CD14-positive monocyte (primary cell): ENCODE measurements around the gene P2RX5. TPM values are rescaled to one million over a fixed set of nuclear protein-coding genes. Genes with fewer than 3 reads are reported as not detected.

Experiments
- DNase-seq, 3 donors: peaks; one replicate each; pipeline ENCODE4 v3.0.0-alpha.2; 2011 to 2022
- H2AFZ ChIP-seq: 2 replicates; pipeline ENCODE4 v1.6.0; 2012; ENCODE audit warnings: mild to moderate bottlenecking, low read depth, low read length, inconsistent platforms; ENCODE audit not compliant: insufficient read depth, poor library complexity, severe bottlenecking
- H3K27ac ChIP-seq, 2 donors: 1 replicate in 1 of 2; 2 replicates in 1 of 2; pipeline ENCODE4 v1.5.1; 2012 to 2013; ENCODE audit warnings: low read length in 2 of 2, control low read depth in 1 of 2, inconsistent platforms in 1 of 2, low read depth in 1 of 2, mild to moderate bottlenecking in 1 of 2
- H3K27me3 ChIP-seq, 2 donors: one replicate each; pipeline versions ENCODE4 v1.6.0 to v1.6.1; 2011 to 2013; ENCODE audit warnings: low read length in 2 of 2; ENCODE audit not compliant: control insufficient read depth in 2 of 2, insufficient read depth in 2 of 2
- H3K36me3 ChIP-seq, 2 donors: replicated peaks in 1 of 2; 1 replicate in 1 of 2; 2 replicates in 1 of 2; pipeline versions ENCODE4 v1.5.1 to v1.6.1; 2012 to 2013; ENCODE audit warnings: low read length in 2 of 2, control low read depth in 1 of 2, inconsistent platforms in 1 of 2, mild to moderate bottlenecking in 1 of 2; ENCODE audit not compliant: insufficient read depth in 2 of 2, control insufficient read depth in 1 of 2
- H3K4me1 ChIP-seq, 2 donors: 1 replicate in 1 of 2; 2 replicates in 1 of 2; pipeline versions ENCODE4 v1.5.1 to v1.6.1; 2012 to 2013; ENCODE audit warnings: low read length in 2 of 2, control low read depth in 1 of 2, inconsistent platforms in 1 of 2, mild to moderate bottlenecking in 1 of 2, moderate library complexity in 1 of 2; ENCODE audit not compliant: insufficient read depth in 2 of 2, control insufficient read depth in 1 of 2
- H3K4me2 ChIP-seq: replicated peaks from 2 replicates; pipeline ENCODE3; 2012; ENCODE audit warnings: low read length, moderate library complexity, mild to moderate bottlenecking; ENCODE audit not compliant: poor library complexity, severe bottlenecking; ENCODE audit errors: extremely low read depth
- H3K4me3 ChIP-seq, 3 experiments: fragments of 200-600 bp in 1 of 3; sonication (generic) in 1 of 3; replicated peaks in 1 of 3; 1 replicate in 2 of 3; 2 replicates in 1 of 3; pipeline ENCODE4 v1.5.1; 2011 to 2013; ENCODE audit warnings: low read length in 3 of 3, mild to moderate bottlenecking in 3 of 3, control low read depth in 2 of 3, low read depth in 2 of 3, inconsistent platforms in 1 of 3, moderate library complexity in 1 of 3
- H3K79me2 ChIP-seq: 2 replicates; pipeline ENCODE4 v1.6.0; 2012; ENCODE audit warnings: mild to moderate bottlenecking, control low read depth, inconsistent platforms, low read length, moderate library complexity; ENCODE audit not compliant: insufficient read depth
- H3K9ac ChIP-seq: 2 replicates; pipeline ENCODE4 v1.6.0; 2017; ENCODE audit warnings: low read length, mild to moderate bottlenecking; ENCODE audit not compliant: insufficient read depth, poor library complexity, severe bottlenecking
- H3K9me3 ChIP-seq, 2 donors: replicated peaks in 1 of 2; 1 replicate in 1 of 2; 2 replicates in 1 of 2; pipeline versions ENCODE4 v1.5.1 to v1.6.1; 2012 to 2013; ENCODE audit warnings: low read length in 2 of 2, control low read depth in 1 of 2; ENCODE audit not compliant: control insufficient read depth in 1 of 2, insufficient read depth in 1 of 2
- H4K20me1 ChIP-seq: 2 replicates; pipeline ENCODE4 v1.6.0; 2012; ENCODE audit warnings: mild to moderate bottlenecking, low read length, control low read depth, moderate library complexity; ENCODE audit not compliant: insufficient read depth
- H3K27ac Mint-ChIP-seq, 7 donors: one replicate each; pipeline ENCODE4 v1.8.0; 2020; ENCODE audit warnings: mild to moderate bottlenecking in 7 of 7, mixed read lengths in 7 of 7, moderate library complexity in 6 of 7, inconsistent platforms in 2 of 7
- H3K27me3 Mint-ChIP-seq, 3 donors: one replicate each; pipeline ENCODE4 v1.8.0; 2021 to 2022; ENCODE audit warnings: low read depth in 3 of 3, mild to moderate bottlenecking in 3 of 3, mixed read lengths in 3 of 3, moderate library complexity in 3 of 3, inconsistent platforms in 1 of 3
- H3K36me3 Mint-ChIP-seq, 2 donors: one replicate each; pipeline ENCODE4 v1.8.0; 2020; ENCODE audit warnings: mixed read lengths in 2 of 2, inconsistent platforms in 1 of 2, mild to moderate bottlenecking in 1 of 2
- H3K4me1 Mint-ChIP-seq: one replicate; pipeline ENCODE4 v1.8.0; 2020; ENCODE audit warnings: mild to moderate bottlenecking, mixed read lengths
- H3K4me3 Mint-ChIP-seq, 2 donors: one replicate each; pipeline ENCODE4 v1.8.0; 2020; ENCODE audit warnings: mild to moderate bottlenecking in 2 of 2, mixed read lengths in 2 of 2, moderate library complexity in 1 of 2
- H3K9me3 Mint-ChIP-seq, 7 donors: one replicate each; pipeline ENCODE4 v1.8.0; 2020 to 2022; ENCODE audit warnings: mixed read lengths in 7 of 7, mild to moderate bottlenecking in 6 of 7, moderate library complexity in 6 of 7, inconsistent platforms in 2 of 7
- CTCF ChIP-seq: fragments of 200-600 bp; IDR thresholded peaks from one replicate; pipeline ENCODE4 v1.8.0; 2022; ENCODE audit warnings: antibody characterized with exemption, mild to moderate bottlenecking
- WGBS: methylation state at CpG from one replicate; pipeline ENCODE4 v1.1.5; 2013; ENCODE audit warnings: missing lambda C conversion rate; ENCODE audit not compliant: insufficient coverage; 5-methylcytosine and 5-hydroxymethylcytosine counted together
- intact Hi-C, 2 donors: fragments of 100-400 bp; cut with micrococcal nuclease; formaldehyde crosslinking; loops; one replicate each; pipeline versions ENCODE4 v1.15.0 to v1.15.1; 2023
- polyA plus RNA-seq, 3 donors: library from polyadenylated mRNA; depleted of rRNA in 1 of 3; unstranded in 2 of 3; stranded (reverse) in 1 of 3; fragments of 300-500 nt in 2 of 3; fragments of >200 nt in 1 of 3; fragmentation: Illumina TruSeq in 2 of 3; gene quantifications; 1 replicate in 2 of 3; 2 replicates in 1 of 3; pipeline ENCODE4 v1.2.3, GENCODE V29; 2012 to 2021

The P2RX5 gene
- polyA plus RNA-seq, 3 donors = 0.64 to 8.8 (median 3.4) TPM

GRCh38 chr17:3667366-3668278 is 28.3 kb downstream of the P2RX5 start:
- TF ChIP-seq CTCF = no peak
- Mint-ChIP-seq H3K36me3 (peaks cover 14 to 25% of the 10 kb centered on the region in 2 donors), H3K4me3 (peak overlapping the region; percentile 86 to 91), H3K27ac (peak overlapping the region in 4 of 7 donors; percentile 54 to 84 (median 65)), H3K9me3 (no peaks in the 10 kb centered on the region), H3K4me1 (peaks cover 18% of the 10 kb centered on the region), H3K27me3 (peaks cover 0 to 4% (median 0%) of the 10 kb centered on the region in 3 donors)
- Histone ChIP-seq H2AFZ (peak overlapping the region; percentile 92), H3K4me3 (peak overlapping the region; percentile 74 to 99 (median 94)), H3K79me2 (peaks cover 21% of the 10 kb centered on the region), H3K4me2 (peak overlapping the region; percentile 88), H3K27ac (peak overlapping the region; percentile 68 to 71), H3K4me1 (peaks cover 16 to 23% of the 10 kb centered on the region in 2 donors), H4K20me1 (peaks cover 27% of the 10 kb centered on the region), H3K9ac (peak overlapping the region; percentile 90), H3K36me3 (peaks cover 6 to 25% of the 10 kb centered on the region in 2 donors), H3K27me3 (no peaks in the 10 kb centered on the region), H3K9me3 (no peaks in the 10 kb centered on the region)
- intact Hi-C loops = loop anchor here in 1 of 2 donors (2.0 kb wide), 1 partner anchor 31 kb away; the partner anchor contains the start of genes CTNS and SHPK
- peak; percentile 11 to 52 (median 21) for DNase-seq
- WGBS = 13% methylated on average over 38 of the region's 39 CpGs

DNA sequence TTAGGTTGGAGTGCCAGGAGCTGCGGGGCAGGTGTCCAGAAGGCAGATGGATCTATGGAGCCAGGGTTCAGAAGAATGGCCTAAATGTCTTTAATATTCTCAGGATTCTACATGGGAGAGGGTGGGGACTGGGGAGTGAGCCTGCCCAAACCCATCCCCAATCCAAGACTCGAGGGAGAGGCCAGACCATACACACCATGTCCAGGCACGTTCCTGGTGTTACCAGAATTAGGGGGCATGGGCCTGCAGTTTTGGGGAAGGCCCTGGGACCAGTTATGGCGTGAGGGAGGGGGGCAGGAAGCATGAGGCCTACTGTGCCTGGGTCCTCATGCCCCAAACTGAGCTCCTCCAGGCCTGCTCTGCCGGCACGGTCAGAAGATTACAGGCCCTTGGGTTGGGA is 29.4 kb downstream of the P2RX5 start:
- WGBS = 100% methylated on average over 4 of the region's 6 CpGs
- intact Hi-C loops = no loop called here
- H3K9ac ChIP-seq = no peak overlapping the region
- peaks cover 10 to 24% of the 10 kb centered on the region in 2 donors for H3K36me3 ChIP-seq
- peaks cover 27% of the 10 kb centered on the region for H4K20me1 ChIP-seq
- no peak overlapping the region for H3K27ac ChIP-seq
- Mint-ChIP-seq H3K4me3 (no peak overlapping the region), H3K36me3 (peaks cover 10 to 28% of the 10 kb centered on the region in 2 donors), H3K4me1 (peaks cover 18% of the 10 kb centered on the region), H3K9me3 (no peaks in the 10 kb centered on the region), H3K27me3 (peaks cover 0 to 4% (median 0%) of the 10 kb centered on the region in 3 donors), H3K27ac (peak overlapping the region in 1 of 7 donors; percentile 57)
- DNase-seq = no peak
- peaks cover 16 to 23% of the 10 kb centered on the region in 2 donors for H3K4me1 ChIP-seq
- peaks cover 21% of the 10 kb centered on the region for H3K79me2 ChIP-seq
- TF ChIP-seq CTCF = no peak
- H3K4me3 ChIP-seq = no peak overlapping the region
- no peaks in the 10 kb centered on the region for H3K27me3 ChIP-seq
- H3K4me2 ChIP-seq = no peak overlapping the region
- no peak overlapping the region for H2AFZ ChIP-seq
- H3K9me3 ChIP-seq = no peaks in the 10 kb centered on the region
